ENCODE data around the gene SECISBP2L.
A peak's percentile ranks its signal among the peaks of the same experiment; 100 is the strongest.
"Not testable (repeated sequence)": the region's sequence is repeated elsewhere in the genome, so short reads cannot be mapped to it uniquely, and the experiment has no call there.

The SECISBP2L gene

DNA sequence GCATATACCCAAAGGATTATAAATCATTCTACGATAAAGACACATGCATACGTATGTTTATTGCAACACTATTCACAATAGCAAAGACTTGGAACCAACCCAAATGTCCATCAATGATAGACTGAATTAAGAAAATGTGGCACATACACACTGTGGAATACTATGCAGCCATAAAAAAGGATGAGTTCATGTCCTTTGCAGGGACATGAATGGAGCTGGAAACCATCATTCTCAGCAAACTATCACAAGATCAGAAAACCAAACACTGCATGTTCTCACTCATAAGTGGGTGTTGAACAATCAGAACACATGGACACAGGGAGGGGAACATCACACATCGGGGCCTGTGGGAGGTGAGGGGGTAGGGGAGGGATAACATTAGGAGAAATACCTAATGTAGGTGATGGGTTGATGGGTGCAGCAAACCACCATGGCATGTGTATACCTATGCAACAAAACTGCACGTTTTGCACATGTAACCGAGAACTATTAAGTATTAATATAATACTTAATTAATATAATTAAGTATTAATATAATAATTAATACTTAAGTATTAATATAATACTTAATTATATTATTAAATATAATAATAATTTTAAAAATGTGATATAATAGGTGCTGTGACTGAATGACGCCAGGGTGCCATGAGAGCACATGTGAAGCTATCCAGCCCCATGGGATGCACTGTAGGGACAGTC lies 28.5 kb upstream of the SECISBP2L start:
- H3K9ac ChIP-seq (ENCODE audit: low read depth, low read length); H3K4me3 ChIP-seq (ENCODE audit: low read depth, low read length); H3K27me3 ChIP-seq (ENCODE audit: control insufficient read depth, insufficient read depth, low read length); H3K9me3 ChIP-seq (ENCODE audit: control insufficient read depth, insufficient read depth, low read length); H3K36me3 ChIP-seq (ENCODE audit: control insufficient read depth, insufficient read depth, low read length); H3K27ac ChIP-seq (ENCODE audit: low read depth, low read length); H3K4me1 ChIP-seq (ENCODE audit: control insufficient read depth, insufficient read depth, low read length): not testable (repeated sequence)

DNA sequence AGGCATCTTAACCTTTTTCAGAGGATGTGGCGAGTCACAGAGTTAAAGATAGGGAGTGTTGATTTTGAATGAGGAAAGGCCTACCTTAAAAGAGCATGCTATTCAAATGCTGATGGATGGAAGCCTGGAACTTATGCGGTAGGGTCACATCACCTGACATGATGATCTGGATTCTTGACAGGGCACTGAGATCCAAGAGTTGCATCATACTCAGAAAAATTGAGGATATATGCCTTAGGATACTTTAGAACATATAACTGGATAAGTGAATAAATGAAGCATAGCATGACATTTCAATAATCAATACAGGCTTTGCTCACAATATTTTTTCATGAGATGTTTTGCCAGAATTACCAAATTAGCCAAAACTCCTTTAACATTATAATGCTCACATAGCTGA lies 20.1 kb upstream of the SECISBP2L start:
- H3K9me3 ChIP-seq (ENCODE audit: control insufficient read depth, insufficient read depth, low read length): no peaks in the 10 kb centered on the region
- H3K27me3 ChIP-seq (ENCODE audit: control insufficient read depth, insufficient read depth, low read length): peaks cover 5% of the 10 kb centered on the region; the same call in 1 of the 2 replicates
- H3K4me3 ChIP-seq (ENCODE audit: low read depth, low read length): no peak overlapping the region
- no peaks in the 10 kb centered on the region for H3K36me3 ChIP-seq (ENCODE audit: control insufficient read depth, insufficient read depth, low read length)
- no peak overlapping the region for H3K9ac ChIP-seq (ENCODE audit: low read depth, low read length)
- H3K4me1 ChIP-seq (ENCODE audit: control insufficient read depth, insufficient read depth, low read length): peaks cover 26% of the 10 kb centered on the region
- H3K27ac ChIP-seq (ENCODE audit: low read depth, low read length): no peak overlapping the region

GRCh38 chr15:49064884-49065283 lies 18.6 kb upstream of the SECISBP2L start:
- Histone ChIP-seq H3K4me1 (ENCODE audit: control insufficient read depth, insufficient read depth, low read length) (peaks cover 26% of the 10 kb centered on the region), H3K9me3 (ENCODE audit: control insufficient read depth, insufficient read depth, low read length) (no peaks in the 10 kb centered on the region), H3K36me3 (ENCODE audit: control insufficient read depth, insufficient read depth, low read length) (no peaks in the 10 kb centered on the region), H3K9ac (ENCODE audit: low read depth, low read length) (no peak overlapping the region), H3K27me3 (ENCODE audit: control insufficient read depth, insufficient read depth, low read length) (peaks cover 5% of the 10 kb centered on the region; the same call in 1 of the 2 replicates), H3K4me3 (ENCODE audit: low read depth, low read length) (no peak overlapping the region), H3K27ac (ENCODE audit: low read depth, low read length) (no peak overlapping the region)

- Histone ChIP-seq H3K4me1 (ENCODE audit: control insufficient read depth, insufficient read depth, low read length) (peaks cover 26% of the 10 kb centered on the region), H3K9ac (ENCODE audit: low read depth, low read length) (no peak overlapping the region), H3K27me3 (ENCODE audit: control insufficient read depth, insufficient read depth, low read length) (peaks cover 5% of the 10 kb centered on the region; the same call in 1 of the 2 replicates), H3K4me3 (ENCODE audit: low read depth, low read length) (no peak overlapping the region), H3K36me3 (ENCODE audit: control insufficient read depth, insufficient read depth, low read length) (no peaks in the 10 kb centered on the region), H3K27ac (ENCODE audit: low read depth, low read length) (no peak overlapping the region), H3K9me3 (ENCODE audit: control insufficient read depth, insufficient read depth, low read length) (no peaks in the 10 kb centered on the region)
Observed at GRCh38 chr15:49064281-49064653, 18.0 kb upstream of the SECISBP2L start.

DNA sequence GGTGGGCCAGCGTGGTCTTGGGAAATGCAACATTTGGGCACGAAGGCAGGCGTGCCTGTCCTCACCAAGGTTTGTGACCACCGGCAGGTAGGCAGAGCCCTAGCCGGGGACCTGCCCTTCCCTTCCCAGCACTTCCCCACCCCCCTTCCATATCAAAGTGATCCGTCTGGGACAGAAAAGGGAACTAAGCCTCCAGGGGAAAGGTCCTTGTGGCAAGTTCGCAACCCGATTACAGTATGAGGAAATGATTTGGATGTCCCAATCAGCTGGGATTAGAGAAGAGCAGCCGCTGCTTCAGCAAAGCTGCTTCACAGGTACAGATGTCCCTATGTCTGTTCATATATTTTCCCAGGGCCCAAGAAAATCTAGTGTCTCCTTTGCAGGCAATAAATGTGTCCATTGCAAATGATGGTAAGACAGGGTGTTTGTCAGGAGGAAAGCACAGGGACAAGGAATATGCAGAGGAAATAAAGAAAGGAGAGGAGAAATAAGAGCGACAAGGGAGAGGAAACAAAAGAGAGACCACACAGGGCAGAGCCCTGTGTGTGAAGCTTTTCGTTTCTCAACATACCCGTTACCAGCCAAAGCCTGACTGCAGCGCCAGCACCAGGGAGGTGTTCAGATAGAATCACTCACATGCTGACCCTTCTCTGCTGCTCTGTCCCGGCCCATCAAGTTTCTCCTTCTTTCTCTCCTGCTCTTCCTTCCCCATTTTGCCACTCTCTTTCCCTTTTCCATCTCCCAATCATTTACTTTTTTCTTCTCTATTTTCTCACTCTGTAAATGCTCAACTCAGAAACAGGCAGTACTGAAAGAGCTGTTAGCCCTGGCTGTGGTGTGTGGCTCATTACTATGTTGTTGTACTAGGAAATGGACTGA lies 17.4 kb upstream of the SECISBP2L start:
- Histone ChIP-seq H3K27ac (ENCODE audit: low read depth, low read length) (no peak overlapping the region), H3K27me3 (ENCODE audit: control insufficient read depth, insufficient read depth, low read length) (peaks cover 5% of the 10 kb centered on the region; the same call in 1 of the 2 replicates), H3K9ac (ENCODE audit: low read depth, low read length) (no peak overlapping the region), H3K9me3 (ENCODE audit: control insufficient read depth, insufficient read depth, low read length) (no peaks in the 10 kb centered on the region), H3K36me3 (ENCODE audit: control insufficient read depth, insufficient read depth, low read length) (no peaks in the 10 kb centered on the region), H3K4me3 (ENCODE audit: low read depth, low read length) (peak overlapping the region; percentile 12; the same call in 1 of the 2 replicates), H3K4me1 (ENCODE audit: control insufficient read depth, insufficient read depth, low read length) (peaks cover 26% of the 10 kb centered on the region)

DNA sequence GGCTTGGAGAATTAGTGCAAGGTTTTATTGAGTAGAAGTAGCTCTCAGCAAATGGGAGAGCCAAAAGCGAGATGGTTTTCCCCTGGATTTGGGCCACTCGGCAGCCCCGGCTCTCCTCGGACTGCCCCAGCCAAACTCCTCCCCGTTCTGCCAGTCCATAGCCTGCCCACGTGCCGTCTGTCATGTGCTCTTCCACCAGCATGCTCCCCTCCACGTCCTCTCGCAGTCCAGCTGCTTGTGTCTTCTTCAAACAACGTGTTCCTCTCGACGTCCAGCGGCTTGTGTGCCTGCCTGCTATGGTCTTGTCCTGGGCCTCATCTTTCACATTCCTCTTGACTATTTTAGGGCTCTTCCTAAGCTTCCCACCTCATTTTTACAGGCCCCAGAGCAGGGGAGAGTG lies 16.7 kb upstream of the SECISBP2L start:
- no peak overlapping the region for H3K9ac ChIP-seq (ENCODE audit: low read depth, low read length)
- H3K27ac ChIP-seq (ENCODE audit: low read depth, low read length): no peak overlapping the region
- peaks cover 26% of the 10 kb centered on the region for H3K4me1 ChIP-seq (ENCODE audit: control insufficient read depth, insufficient read depth, low read length)
- H3K36me3 ChIP-seq (ENCODE audit: control insufficient read depth, insufficient read depth, low read length): no peaks in the 10 kb centered on the region
- peaks cover 5% of the 10 kb centered on the region; the same call in 1 of the 2 replicates for H3K27me3 ChIP-seq (ENCODE audit: control insufficient read depth, insufficient read depth, low read length)
- no peaks in the 10 kb centered on the region for H3K9me3 ChIP-seq (ENCODE audit: control insufficient read depth, insufficient read depth, low read length)
- H3K4me3 ChIP-seq (ENCODE audit: low read depth, low read length): no peak overlapping the region

DNA sequence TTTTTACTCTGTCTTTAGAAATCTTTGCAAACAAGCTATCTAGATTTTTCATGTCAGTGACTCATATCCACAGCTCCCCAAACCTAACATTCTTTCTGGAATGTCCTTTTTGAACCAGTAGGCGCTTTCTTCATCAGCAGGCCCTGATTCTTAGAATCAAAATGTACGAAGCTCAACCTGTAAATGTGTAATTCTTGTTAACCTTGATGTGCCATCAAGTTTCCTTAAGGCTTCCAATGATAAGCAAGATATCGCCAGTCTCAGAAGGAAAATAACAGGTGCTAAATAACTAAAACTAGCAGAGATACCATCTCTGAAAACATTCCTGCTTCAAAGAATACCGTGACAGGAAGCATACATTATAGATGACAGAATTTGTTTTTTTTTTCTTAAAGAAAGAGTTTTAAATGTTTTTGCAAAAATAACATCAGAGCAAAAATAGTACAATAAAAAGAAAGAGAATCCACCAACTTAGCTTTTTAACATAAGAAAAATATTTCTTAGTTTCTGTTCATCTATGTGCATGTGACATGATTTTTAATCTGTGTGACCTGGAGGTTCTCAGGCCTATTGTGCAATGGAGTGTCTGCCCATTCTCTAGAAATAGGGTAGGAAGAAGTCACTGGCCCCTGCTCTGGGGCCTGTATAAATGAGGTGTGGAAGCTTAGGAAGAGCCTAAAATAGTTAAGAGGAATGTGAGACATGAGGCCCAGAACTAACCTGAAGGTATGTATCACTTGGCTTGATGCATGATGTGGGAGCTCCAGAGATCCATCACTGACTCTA lies 14.7 kb upstream of the SECISBP2L start:
- Histone ChIP-seq H3K27ac (ENCODE audit: low read depth, low read length) (no peak overlapping the region), H3K36me3 (ENCODE audit: control insufficient read depth, insufficient read depth, low read length) (no peaks in the 10 kb centered on the region), H3K4me3 (ENCODE audit: low read depth, low read length) (no peak overlapping the region), H3K9me3 (ENCODE audit: control insufficient read depth, insufficient read depth, low read length) (no peaks in the 10 kb centered on the region), H3K4me1 (ENCODE audit: control insufficient read depth, insufficient read depth, low read length) (peaks cover 16% of the 10 kb centered on the region), H3K9ac (ENCODE audit: low read depth, low read length) (no peak overlapping the region), H3K27me3 (ENCODE audit: control insufficient read depth, insufficient read depth, low read length) (peaks cover 5% of the 10 kb centered on the region; the same call in 1 of the 2 replicates)

DNA sequence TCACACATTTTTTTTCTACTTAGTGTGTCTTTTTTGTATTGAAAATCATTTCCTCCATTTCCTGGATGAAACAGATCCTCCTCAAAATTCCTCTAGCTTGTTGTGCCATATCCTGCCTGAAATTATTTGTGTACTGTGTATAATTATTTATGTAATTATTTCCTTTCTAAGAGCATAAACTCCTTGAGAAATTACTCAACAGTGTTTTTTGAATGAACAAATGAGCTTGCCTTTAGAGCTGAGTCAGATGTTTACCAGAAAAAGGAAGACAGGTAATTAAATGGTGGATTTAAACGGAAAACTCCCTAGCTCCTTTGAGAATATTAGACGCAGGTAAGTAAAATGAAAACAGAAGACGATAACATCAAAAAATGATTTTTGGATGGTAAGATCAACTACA lies 13.2 kb upstream of the SECISBP2L start:
- no peaks in the 10 kb centered on the region for H3K36me3 ChIP-seq (ENCODE audit: control insufficient read depth, insufficient read depth, low read length)
- no peak overlapping the region for H3K27ac ChIP-seq (ENCODE audit: low read depth, low read length)
- H3K4me1 ChIP-seq (ENCODE audit: control insufficient read depth, insufficient read depth, low read length): peaks cover 16% of the 10 kb centered on the region
- no peaks in the 10 kb centered on the region for H3K9me3 ChIP-seq (ENCODE audit: control insufficient read depth, insufficient read depth, low read length)
- H3K9ac ChIP-seq (ENCODE audit: low read depth, low read length): no peak overlapping the region
- H3K27me3 ChIP-seq (ENCODE audit: control insufficient read depth, insufficient read depth, low read length): peaks cover 5% of the 10 kb centered on the region; the same call in 1 of the 2 replicates
- H3K4me3 ChIP-seq (ENCODE audit: low read depth, low read length): no peak overlapping the region

GRCh38 chr15:49058559-49058958 lies 12.3 kb upstream of the SECISBP2L start:
- H3K9me3 ChIP-seq (ENCODE audit: control insufficient read depth, insufficient read depth, low read length): no peaks in the 10 kb centered on the region
- no peak overlapping the region for H3K27ac ChIP-seq (ENCODE audit: low read depth, low read length)
- H3K9ac ChIP-seq (ENCODE audit: low read depth, low read length): no peak overlapping the region
- H3K4me1 ChIP-seq (ENCODE audit: control insufficient read depth, insufficient read depth, low read length): peaks cover 8% of the 10 kb centered on the region
- peaks cover 5% of the 10 kb centered on the region; the same call in 1 of the 2 replicates for H3K27me3 ChIP-seq (ENCODE audit: control insufficient read depth, insufficient read depth, low read length)
- no peak overlapping the region for H3K4me3 ChIP-seq (ENCODE audit: low read depth, low read length)
- no peaks in the 10 kb centered on the region for H3K36me3 ChIP-seq (ENCODE audit: control insufficient read depth, insufficient read depth, low read length)

DNA sequence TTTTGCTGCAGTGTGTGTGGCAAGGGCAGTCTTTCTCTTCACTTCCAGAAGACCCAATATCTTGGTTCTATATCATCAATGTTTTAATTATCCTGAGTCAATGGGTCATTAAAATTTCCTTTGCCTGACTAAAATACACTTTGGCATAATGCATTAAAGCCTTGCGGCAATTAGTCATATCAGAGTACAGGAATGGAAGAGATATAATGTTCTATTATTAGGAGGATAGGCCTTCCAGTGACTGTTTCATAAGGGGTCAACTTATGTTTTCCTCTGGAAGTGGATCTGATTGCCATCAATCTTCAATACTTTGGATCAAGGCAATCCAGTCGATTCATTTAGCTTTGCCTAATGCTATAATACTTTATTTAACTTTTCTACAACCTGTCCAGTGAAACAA lies 9.4 kb upstream of the SECISBP2L start:
- no peaks in the 10 kb centered on the region for H3K27me3 ChIP-seq (ENCODE audit: control insufficient read depth, insufficient read depth, low read length)
- H3K4me1 ChIP-seq (ENCODE audit: control insufficient read depth, insufficient read depth, low read length): no peaks in the 10 kb centered on the region
- no peaks in the 10 kb centered on the region for H3K36me3 ChIP-seq (ENCODE audit: control insufficient read depth, insufficient read depth, low read length)
- no peak overlapping the region for H3K4me3 ChIP-seq (ENCODE audit: low read depth, low read length)
- no peak overlapping the region for H3K27ac ChIP-seq (ENCODE audit: low read depth, low read length)
- no peaks in the 10 kb centered on the region for H3K9me3 ChIP-seq (ENCODE audit: control insufficient read depth, insufficient read depth, low read length)
- no peak overlapping the region for H3K9ac ChIP-seq (ENCODE audit: low read depth, low read length)

All from HUES48 (cell line).